Smooth muscle cell (in vitro differentiated cells): ENCODE results near the gene ANKRD35. TPM values are rescaled to one million over a fixed set of nuclear protein-coding genes. Genes with fewer than 3 reads are reported as not detected.

Experiments used
- DNase-seq: peaks from one replicate; lab custom pipeline; 2025; ENCODE audit not compliant: unreplicated experiment; lab: John Stamatoyannopoulos, UW
- H2AFZ ChIP-seq: fragments of 200-600 bp; sonication (generic); 2 replicates; pipeline ENCODE4 v1.6.0; 2016; ENCODE audit warnings: antibody characterized with exemption, low read depth, mild to moderate bottlenecking
- H3F3A ChIP-seq: fragments of 200-600 bp; sonication (generic); 2 replicates; pipeline ENCODE4 v1.6.0; 2017; ENCODE audit warnings: antibody characterized with exemption, low read depth
- H3K27ac ChIP-seq: fragments of 200-600 bp; sonication (generic); 2 replicates; pipeline ENCODE4 v1.5.1; 2016; ENCODE audit warnings: low read depth, mild to moderate bottlenecking
- H3K27me3 ChIP-seq: fragments of 200-600 bp; sonication (generic); 2 replicates; pipeline ENCODE4 v1.6.1; 2016; ENCODE audit warnings: low read depth, mild to moderate bottlenecking
- H3K36me3 ChIP-seq: fragments of 200-600 bp; sonication (generic); 2 replicates; pipeline ENCODE4 v1.5.1; 2016; ENCODE audit warnings: low read depth
- H3K4me1 ChIP-seq: fragments of 200-600 bp; sonication (generic); 2 replicates; pipeline ENCODE4 v1.5.1; 2016; ENCODE audit warnings: low read depth
- H3K4me2 ChIP-seq: fragments of 200-600 bp; sonication (generic); 2 replicates; pipeline ENCODE4 v1.6.0; 2016; ENCODE audit warnings: mild to moderate bottlenecking
- H3K4me3 ChIP-seq: fragments of 200-600 bp; sonication (generic); 2 replicates; pipeline ENCODE4 v1.5.1; 2016; ENCODE audit warnings: mild to moderate bottlenecking
- H3K79me2 ChIP-seq: fragments of 200-600 bp; sonication (generic); 2 replicates; pipeline ENCODE4 v1.6.0; 2016; ENCODE audit warnings: low read depth, mild to moderate bottlenecking
- H3K9ac ChIP-seq: fragments of 200-600 bp; sonication (generic); 2 replicates; pipeline ENCODE4 v1.6.0; 2016; ENCODE audit warnings: low read depth
- H3K9me3 ChIP-seq: fragments of 200-600 bp; sonication (generic); replicated peaks from 2 replicates; pipeline ENCODE4 v1.5.1; 2016; ENCODE audit warnings: low read depth
- H4K20me1 ChIP-seq: fragments of 200-600 bp; sonication (generic); 2 replicates; pipeline ENCODE4 v1.6.0; 2016; ENCODE audit warnings: low read depth
- CTCF ChIP-seq: fragments of 200-600 bp; sonication (generic); IDR thresholded peaks from 2 replicates; pipeline ENCODE4 v1.5.1; 2017; ENCODE audit warnings: borderline replicate concordance, mild to moderate bottlenecking, antibody characterized with exemption; ENCODE audit not compliant: insufficient read depth, poor library complexity, severe bottlenecking
- WGBS: methylation state at CpG from one replicate; pipeline ENCODE4 v1.1.7; 2016; ENCODE audit warnings: low lambda C conversion rate; 5-methylcytosine and 5-hydroxymethylcytosine counted together
- polyA plus RNA-seq: library from polyadenylated mRNA; unstranded; fragments of >200 nt; fragmentation: Nextera tagmentation; extraction: Ambion mirVana; gene quantifications from 2 replicates; pipeline ENCODE4 v1.2.1, GENCODE V29; 2016
- total RNA-seq: library from RNA; depleted of rRNA; stranded (reverse); fragments of >200 nt; gene quantifications from 2 replicates; pipeline ENCODE4 v1.2.3, GENCODE V29; 2014

ANKRD35 gene
- total and polyA plus RNA-seq, 2 experiments from 2014 or later = 1.7 to 1.8 TPM

- Histone ChIP-seq H3K9ac (no peak overlapping the region), H3F3A (peaks cover 3% of the 10 kb centered on the region)
Measured at GRCh38 chr1:145891143-145891542, 5.5 kb upstream of the ANKRD35 start.

GRCh38 chr1:145889722-145890121 is 4.1 kb upstream of the ANKRD35 start:
- Histone ChIP-seq H3K4me2 (no peak overlapping the region), H3K79me2 (no peaks in the 10 kb centered on the region), H3K36me3 (no peaks in the 10 kb centered on the region), H2AFZ (no peak overlapping the region), H3K27me3 (peaks cover 5% of the 10 kb centered on the region), H4K20me1 (no peaks in the 10 kb centered on the region), H3K9ac (no peak overlapping the region), H3F3A (peaks cover 3% of the 10 kb centered on the region), H3K9me3 (no peaks in the 10 kb centered on the region), H3K4me1 (peaks cover 10% of the 10 kb centered on the region), H3K27ac (no peak overlapping the region), H3K4me3 (no peak overlapping the region)
- no peak for TF ChIP-seq CTCF
- 86% methylated on average over 3 of the region's 3 CpGs for WGBS
- DNase-seq = no peak

More at GRCh38 chr1:145891143-145891542, 5.5 kb upstream of the ANKRD35 start:
- peak overlapping the region; percentile 73 for H3K4me2 ChIP-seq
- H2AFZ ChIP-seq = peak overlapping the region; percentile 95
- H3K4me3 ChIP-seq = no peak overlapping the region
- peak overlapping the region; percentile 81 for H3K27ac ChIP-seq
- H3K4me1 ChIP-seq = peaks cover 10% of the 10 kb centered on the region
- H4K20me1 ChIP-seq = no peaks in the 10 kb centered on the region
- no peak for TF ChIP-seq CTCF
- H3K79me2 ChIP-seq = no peaks in the 10 kb centered on the region
- no peaks in the 10 kb centered on the region for H3K36me3 ChIP-seq
- H3K27me3 ChIP-seq = no peaks in the 10 kb centered on the region
- no peaks in the 10 kb centered on the region for H3K9me3 ChIP-seq
- no peak for DNase-seq
- WGBS = 75% methylated on average over 1 of the region's 1 CpG

GRCh38 chr1:145887631-145888030 is 2.0 kb upstream of the ANKRD35 start:
- Histone ChIP-seq H3K4me1 (peaks cover 10% of the 10 kb centered on the region), H3F3A (peaks cover 3% of the 10 kb centered on the region), H3K9me3 (no peaks in the 10 kb centered on the region), H2AFZ (no peak overlapping the region), H4K20me1 (no peaks in the 10 kb centered on the region), H3K79me2 (no peaks in the 10 kb centered on the region), H3K27me3 (peaks cover 21% of the 10 kb centered on the region), H3K4me3 (no peak overlapping the region), H3K9ac (no peak overlapping the region), H3K27ac (no peak overlapping the region), H3K4me2 (no peak overlapping the region), H3K36me3 (no peaks in the 10 kb centered on the region)
- no peak for DNase-seq
- 79% methylated on average over 5 of the region's 5 CpGs for WGBS
- no peak for TF ChIP-seq CTCF

GRCh38 chr1:145886816-145887215 is 1.1 kb upstream of the ANKRD35 start:
- H2AFZ ChIP-seq = no peak overlapping the region
- 44% methylated on average over 8 of the region's 8 CpGs for WGBS
- H3K4me2 ChIP-seq = peak overlapping the region; percentile 83
- no peaks in the 10 kb centered on the region for H4K20me1 ChIP-seq
- H3K27me3 ChIP-seq = peaks cover 21% of the 10 kb centered on the region
- H3K9me3 ChIP-seq = no peaks in the 10 kb centered on the region
- H3K36me3 ChIP-seq = no peaks in the 10 kb centered on the region
- TF ChIP-seq CTCF = no peak
- peaks cover 3% of the 10 kb centered on the region for H3F3A ChIP-seq
- H3K4me1 ChIP-seq = peaks cover 5% of the 10 kb centered on the region
- DNase-seq = no peak
- H3K4me3 ChIP-seq = no peak overlapping the region
- no peaks in the 10 kb centered on the region for H3K79me2 ChIP-seq
- H3K9ac ChIP-seq = no peak overlapping the region
- H3K27ac ChIP-seq = no peak overlapping the region
